Measurements from ENCODE around the gene NDEL1.

GRCh38 chr17:8443756-8444155 lies 8.1 kb downstream of the NDEL1 start:
- no peak for TF ChIP-seq POLR2A (IDR thresholded peaks at IDR 0.05)
- TF ChIP-seq CTCF (IDR thresholded peaks at IDR 0.05): no peak
- TF ChIP-seq POLR2AphosphoS5 (IDR thresholded peaks at IDR 0.05; ENCODE audit: insufficient read depth in 1 of 2, low read depth in 1 of 2): no peak
